NCI-H2029 treated with DMSO at 0.1 percent for 48 hours (cell line): ENCODE measurements around the gene OTX1.
"Not testable (repeated sequence)": the region's sequence is repeated elsewhere in the genome, so short reads cannot be mapped to it uniquely, and the experiment has no call there.

Experiments used
- DNase-seq: peaks from one replicate; lab custom pipeline; 2025; lab: John Stamatoyannopoulos, UW

Gene OTX1

DNA sequence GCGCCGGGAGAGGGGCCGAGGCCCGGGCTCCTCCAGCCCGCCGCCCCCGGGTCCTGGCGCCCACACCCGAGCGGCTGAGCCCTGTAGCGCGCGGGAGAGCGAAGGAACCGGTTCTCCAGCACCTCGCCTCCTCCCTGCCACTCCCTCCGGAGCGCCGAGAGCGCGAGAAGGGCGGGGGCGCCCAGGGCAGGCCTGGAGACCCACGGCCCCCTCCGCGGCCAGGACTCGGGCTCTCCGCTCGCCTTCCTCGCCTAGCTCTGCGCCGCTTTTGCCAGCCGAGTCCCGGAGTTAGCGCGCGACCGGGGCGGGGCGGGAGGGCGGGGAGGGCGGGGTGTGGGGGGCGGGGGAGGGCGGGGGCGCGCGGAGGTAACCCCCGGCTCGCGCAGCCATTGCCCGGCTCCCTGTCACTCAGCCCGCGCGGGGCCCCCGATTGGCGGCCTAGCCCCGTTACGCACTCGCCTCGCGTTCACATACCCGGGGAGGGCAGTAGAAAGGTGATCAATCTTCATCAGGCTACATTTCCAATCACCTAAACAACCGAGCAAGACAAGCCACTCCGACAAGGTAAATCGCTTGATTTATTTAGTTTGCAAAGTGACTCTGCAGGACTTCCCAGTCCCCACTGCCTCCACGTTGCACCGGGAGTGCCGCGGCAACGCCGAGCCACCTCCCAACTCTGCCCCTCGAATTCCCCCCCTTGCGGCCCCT lies at the start of gene OTX1:
Gene OTX1 (plus strand): TSS at position 497 of the 708 bp plus-strand sequence. CDS start 2,161 bp downstream, outside the sequence.
- peak; percentile 35 for DNase-seq

DNA sequence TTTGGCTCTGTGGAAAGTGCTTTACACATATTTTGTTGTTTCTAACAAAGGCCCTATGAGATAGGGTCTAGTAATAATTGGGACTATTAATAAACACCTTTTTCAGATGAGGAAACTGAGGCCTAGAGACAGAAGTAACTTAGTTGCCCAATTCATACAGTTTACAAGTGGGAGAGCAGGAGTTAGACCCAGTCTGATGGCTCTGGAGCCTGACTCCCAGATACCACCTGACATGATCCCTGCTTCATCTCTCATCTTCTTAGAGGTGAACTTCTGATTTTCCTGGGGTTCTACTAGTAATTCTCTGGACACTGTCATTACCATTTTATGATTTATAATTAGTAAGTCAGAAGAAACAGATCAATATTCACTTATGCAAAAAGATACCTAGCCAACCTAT lies 49.1 kb upstream of the OTX1 start:
- no peak for DNase-seq

DNA sequence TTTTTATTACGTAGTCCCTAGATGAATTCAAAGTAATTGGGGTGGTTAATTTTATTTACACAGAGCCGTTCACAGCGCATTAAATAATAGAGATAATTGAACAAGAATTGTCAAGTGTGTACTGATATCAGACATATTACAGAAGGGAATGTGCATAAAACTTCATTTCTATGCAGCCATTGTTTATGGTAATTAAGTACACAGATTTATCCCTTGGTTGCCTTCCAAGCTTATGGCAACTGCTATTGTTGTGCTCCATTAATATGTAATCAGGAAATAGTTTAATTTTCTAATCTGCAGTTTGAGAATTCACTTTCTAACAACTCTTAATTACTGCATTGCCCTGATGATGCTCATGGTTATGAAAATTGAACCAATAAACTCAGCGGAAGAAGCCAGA lies 47.3 kb upstream of the OTX1 start:
- no peak for DNase-seq

DNA sequence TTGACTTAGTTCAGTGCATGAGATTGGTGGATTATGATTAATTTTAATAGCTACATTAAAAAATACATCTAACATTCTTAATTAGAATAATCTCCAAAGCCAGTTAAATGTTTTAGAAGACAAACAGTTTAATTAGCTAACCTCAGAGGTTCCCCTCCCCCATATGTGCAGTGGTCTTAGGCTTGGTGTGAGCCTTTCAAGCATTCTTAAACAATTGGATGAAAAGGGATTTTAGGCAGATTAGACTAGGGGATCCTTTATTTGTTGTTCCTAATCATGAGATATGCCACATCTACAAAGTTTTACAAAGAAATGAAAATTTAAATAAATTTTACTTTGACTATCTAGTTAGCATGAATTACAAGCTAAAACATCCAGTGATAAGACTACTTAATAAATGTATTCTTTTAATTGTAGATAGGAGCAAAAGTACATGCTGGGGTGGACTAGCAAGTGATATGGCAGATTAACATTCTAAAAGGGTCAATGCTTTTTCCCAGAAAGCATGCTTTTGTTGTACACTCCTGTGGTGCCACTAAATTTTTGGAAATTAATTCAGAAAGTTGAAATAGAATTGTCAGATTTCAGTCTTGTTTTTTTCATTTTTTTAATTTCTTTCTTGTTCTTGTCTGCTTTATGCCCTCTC lies 42.7 kb upstream of the OTX1 start:
- no peak for DNase-seq

DNA sequence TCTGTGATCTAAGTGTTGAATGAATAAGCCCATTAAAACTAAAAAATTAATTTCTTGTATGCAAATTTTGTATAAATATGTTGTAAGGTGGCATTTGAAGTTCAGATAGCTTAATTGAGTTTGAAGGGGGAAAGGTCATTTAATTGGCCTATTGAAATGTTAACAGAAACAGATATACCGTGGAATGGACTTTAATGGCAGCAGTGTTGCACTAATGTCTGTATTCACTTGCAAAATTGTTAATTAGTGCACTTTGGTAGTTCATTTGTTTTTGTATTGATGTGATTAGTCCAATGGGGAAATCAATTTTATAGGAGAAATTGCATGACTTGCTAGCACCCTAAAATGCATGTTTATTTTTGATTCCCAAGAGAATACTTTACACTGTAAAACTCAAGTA lies 41.8 kb upstream of the OTX1 start:
- no peak for DNase-seq

DNA sequence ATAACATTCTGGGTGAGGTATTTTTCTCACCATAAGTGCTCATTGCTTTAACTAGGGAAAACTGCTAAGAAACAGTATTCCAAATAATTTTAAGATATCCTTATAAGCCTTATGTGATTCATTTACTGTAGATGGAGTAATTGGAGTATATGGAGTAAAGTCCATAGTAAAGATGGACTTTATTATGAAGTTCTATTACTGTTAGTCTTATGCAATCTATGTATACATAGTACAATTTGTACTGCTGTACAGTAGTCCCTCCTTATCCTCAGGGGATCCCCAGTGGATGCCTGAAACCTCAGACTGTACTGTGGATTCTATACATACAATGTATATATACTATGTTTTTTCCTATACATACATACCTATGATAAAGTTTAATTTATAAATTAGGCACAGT lies 41.1 kb upstream of the OTX1 start:
- no peak for DNase-seq

DNA sequence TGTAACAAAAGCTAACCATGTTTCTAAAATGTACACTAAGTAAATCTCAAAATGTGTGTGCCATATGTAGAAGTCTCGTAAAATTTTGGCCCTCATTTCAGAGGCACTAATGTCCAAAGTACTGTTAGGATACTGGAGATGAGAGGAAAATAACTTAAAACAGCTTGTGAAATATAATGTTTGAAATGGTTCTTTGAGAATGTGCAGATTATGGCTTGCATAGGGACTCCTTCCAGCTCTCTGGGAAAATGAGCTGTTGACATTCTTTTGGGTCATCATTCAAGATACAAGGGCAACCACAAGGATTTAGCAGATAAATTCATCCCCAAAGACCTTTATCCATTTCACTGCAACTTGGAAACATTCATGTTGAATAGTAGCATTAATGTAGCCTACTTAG lies 38.1 kb upstream of the OTX1 start:
- DNase-seq = no peak

DNA sequence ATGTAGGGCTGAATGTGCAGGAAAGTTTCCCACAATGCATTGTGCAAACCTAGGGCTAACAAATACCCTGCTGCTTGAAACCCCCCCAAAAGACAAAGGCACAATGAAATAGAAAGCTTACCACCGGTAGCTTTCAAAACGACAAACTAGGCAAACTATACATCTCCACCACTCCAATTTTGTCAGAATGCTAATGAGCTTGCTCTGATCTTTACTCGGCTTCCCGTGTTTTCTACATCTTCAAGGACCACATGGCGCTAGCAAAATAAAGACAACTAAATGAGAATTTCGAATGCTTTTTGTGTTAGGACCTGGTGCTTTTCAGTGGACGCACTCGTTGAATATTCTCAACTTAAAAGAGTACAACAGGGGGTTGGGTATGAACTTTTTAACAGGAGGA lies 37.2 kb upstream of the OTX1 start:
- no peak for DNase-seq

DNA sequence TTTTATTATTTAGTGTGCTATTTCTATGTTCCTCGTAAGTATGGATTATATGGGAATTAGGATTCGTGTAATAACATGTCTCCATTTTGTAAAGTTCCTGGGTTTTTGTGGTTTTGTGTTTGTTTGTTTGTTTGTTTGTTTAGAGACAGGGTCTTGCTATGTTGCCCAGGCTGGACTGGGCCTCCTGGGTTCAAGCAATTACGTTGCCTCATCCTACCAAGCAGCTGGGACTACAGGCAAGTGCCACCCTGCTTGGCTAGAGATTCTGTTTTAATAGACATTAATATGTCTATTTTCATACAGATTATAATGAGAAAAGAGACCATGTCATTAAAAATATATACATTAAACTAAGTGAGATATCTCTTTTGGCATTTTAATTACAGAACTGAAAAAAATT lies 35.2 kb upstream of the OTX1 start:
- no peak for DNase-seq

DNA sequence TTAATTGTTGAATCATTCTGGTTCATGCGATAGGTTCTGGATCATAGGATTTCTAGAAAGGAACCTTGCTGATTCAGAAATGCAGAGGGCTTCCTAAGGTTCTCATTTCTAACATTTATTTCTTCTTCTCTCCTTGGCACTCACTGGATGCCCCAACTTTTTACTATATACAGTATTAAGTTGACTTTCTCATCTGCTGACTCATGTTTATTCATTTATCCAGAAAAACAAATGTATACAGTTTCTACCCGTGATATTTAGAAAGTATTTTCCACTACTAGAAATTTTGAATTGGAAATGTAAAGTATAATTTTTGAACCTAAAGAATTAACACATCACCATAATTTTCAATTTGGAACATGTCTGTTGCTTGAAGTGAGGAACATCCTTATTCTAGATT lies 32.2 kb upstream of the OTX1 start:
- DNase-seq = no peak

DNA sequence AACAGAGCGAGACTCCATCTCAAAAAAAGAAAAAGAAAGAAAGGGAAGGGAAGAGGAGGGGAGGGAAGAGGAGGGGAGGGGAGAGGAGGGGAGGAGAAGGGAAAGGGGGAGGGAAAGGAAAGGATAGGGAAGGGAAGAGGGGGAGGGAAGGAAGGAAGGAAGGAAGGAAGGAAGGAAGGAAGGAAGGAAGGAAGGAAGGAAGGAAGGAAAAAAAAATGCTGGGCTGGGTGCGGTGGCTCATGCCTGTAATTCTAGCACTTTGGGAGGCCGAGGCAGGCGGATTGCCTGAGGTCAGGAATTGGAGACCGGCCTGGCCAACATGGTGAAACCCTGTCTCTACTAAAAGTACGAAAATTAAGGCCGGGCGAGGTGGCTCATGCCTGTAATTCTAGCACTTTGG lies 30.9 kb upstream of the OTX1 start:
- DNase-seq = not testable (repeated sequence)

DNA sequence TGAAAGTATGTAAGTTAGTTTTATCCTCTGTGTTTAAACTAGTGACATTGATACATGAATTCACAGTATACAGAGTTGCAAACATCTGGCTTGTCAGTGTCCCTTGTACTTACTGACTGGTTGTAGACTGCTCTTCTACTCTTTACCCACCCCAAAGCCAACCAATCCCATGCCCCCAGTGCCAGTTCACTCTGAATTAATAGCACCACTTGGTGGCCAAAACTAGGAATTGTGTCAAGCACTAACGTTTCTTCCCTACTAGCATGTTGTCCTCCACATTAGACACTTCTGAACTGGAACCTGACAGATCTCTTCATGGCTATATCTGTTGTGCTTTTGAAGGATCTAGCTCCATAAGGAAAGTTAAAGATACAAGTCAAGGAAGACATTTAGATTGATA lies 27.2 kb upstream of the OTX1 start:
- no peak for DNase-seq

DNA sequence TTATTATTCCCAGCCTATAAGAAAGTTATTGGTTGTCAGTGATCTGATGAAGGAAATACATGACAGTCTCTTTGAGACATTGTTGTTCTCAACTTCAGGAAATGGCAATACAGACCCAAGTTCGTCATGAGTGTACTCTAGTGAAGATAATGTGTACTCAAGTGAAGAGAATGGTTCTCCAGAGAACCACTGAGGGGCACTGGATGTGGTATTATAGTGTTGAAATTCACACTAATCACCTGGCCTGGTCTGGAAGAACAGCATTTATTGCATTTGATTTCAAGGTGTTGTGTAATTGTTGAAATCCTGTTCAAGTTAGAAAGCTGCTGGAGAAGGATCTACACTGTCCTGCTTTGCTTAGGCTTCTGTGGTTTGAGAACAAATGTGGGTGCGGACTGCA lies 23.4 kb upstream of the OTX1 start:
- DNase-seq = no peak

DNA sequence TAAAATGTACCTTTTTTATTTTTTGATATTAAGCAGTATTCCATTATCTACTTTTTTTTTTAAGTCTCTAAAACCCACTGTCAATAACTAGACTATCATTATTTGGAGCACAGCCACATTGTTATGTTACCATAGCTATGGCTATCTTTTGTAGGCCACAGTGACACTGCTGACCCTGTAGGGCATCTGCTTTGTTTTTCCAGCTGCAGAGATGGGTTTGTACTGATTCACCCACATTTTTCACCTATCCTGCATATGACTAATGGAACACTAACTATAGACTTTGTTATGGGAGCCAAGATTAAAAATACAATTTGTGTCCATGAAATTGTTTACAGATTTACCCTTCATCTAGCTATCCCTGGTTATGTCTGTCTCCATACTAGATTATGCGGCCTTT lies 21.6 kb upstream of the OTX1 start:
- DNase-seq = no peak

DNA sequence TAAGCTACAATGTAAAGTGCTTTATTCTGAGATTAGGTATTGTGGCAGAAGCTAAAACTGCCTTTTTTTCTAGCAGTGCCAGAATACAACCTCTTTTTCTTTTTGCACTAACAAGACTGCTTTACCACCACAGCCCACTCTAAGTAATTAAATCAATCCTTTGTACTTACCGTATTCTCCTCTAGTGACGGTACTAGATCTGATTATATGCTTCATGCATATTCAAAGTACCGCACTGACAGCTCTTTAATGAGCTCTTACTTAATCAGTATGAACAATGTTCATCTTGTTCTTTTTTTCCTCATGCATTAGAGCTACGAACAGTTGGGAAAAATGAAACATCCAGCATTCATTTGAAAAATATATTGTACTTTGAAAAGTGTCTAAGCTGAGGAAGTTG lies 16.1 kb upstream of the OTX1 start:
- no peak for DNase-seq

DNA sequence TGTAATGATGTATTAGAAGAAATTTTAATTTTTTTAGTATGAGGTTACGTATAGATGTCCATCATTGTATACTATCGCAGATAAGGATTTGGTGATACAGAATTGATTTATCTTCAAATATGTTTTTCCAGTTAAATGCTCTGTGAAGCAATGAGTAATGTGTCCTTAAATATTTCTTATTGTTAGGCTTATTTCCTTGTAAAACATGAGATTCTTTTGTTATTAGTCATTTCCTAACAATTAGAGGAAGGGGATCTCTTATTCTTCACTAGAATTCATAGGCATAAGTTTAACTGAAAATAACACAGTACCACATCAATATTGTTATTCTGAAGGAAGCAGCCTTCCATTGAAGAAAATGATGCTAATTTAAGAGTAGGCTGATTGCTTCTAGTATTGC lies 15.5 kb upstream of the OTX1 start:
- DNase-seq = no peak

DNA sequence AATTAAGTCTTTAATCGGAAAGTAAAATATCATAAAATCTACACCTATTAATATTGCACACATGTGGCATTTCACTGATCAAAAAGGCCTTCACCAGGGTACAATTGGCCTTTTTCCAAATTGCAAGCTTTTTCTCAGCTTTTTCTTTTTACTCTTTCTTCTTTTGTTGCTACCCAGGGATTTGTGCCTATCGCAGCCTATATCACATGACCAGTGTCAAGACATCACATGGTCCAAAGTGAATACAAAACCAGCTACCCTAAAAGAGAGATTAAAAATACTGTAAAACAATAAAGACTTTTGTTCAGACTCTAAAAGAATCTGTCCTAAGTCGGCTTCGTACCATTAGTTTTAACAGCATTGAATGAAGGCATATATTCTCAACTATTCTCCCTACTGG lies 15.0 kb upstream of the OTX1 start:
- DNase-seq = no peak

DNA sequence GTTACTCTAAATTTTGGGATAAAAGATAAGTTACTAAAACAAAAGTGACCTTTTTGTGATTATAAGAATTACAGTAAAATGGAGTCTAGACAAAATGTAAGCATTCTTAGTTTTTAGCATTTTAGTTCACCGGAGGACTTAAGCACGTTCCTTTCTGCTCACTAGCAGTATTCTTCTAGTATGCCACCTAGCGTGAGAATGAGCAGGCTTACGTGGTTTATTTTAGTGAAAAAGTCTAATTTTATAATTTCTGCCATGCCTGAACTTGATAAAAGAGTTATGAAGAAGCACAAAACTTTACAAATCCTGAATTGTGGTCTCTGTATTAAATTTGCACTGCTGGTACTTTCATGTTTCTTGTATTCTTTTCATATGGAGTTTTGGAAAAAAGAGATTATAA lies 12.6 kb upstream of the OTX1 start:
- no peak for DNase-seq

DNA sequence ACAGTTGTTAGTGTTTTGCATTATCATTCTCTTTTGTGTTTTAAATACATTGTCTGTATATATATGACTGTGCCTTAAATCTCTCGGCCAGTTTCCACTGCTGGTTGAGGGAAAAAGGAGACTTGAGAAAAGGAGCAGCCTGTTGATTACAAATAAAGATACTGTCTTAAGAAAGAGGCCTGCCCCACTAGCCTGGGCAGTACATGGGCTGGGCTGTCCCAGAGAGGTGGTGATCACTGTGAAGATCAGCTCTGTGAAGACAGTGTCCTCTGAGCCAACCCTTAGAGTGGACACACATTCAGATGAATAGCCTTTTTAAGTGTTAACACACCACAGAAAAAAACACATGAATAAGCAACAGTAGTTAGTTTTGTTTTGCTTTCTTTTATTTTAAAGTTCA lies 10.0 kb upstream of the OTX1 start:
- no peak for DNase-seq

DNA sequence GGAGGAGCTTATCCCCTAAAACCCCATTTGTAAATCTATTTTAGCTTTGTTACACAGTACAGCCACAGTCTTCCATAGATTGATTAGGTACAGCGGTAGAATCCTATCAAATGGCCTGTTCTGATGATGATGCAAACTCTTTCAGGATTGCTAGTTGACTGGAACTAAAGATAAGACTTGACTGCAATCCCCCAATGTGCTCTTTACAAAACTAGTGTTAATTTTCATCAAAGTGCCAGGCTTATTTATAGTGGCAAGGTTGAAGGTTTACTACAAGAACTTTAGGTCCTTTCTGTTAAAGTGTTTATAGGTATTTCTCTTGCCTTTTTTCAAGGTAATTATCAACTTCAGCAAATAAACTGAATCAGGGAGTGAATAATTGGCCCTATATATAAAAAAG lies 9.0 kb upstream of the OTX1 start:
- no peak for DNase-seq

DNA sequence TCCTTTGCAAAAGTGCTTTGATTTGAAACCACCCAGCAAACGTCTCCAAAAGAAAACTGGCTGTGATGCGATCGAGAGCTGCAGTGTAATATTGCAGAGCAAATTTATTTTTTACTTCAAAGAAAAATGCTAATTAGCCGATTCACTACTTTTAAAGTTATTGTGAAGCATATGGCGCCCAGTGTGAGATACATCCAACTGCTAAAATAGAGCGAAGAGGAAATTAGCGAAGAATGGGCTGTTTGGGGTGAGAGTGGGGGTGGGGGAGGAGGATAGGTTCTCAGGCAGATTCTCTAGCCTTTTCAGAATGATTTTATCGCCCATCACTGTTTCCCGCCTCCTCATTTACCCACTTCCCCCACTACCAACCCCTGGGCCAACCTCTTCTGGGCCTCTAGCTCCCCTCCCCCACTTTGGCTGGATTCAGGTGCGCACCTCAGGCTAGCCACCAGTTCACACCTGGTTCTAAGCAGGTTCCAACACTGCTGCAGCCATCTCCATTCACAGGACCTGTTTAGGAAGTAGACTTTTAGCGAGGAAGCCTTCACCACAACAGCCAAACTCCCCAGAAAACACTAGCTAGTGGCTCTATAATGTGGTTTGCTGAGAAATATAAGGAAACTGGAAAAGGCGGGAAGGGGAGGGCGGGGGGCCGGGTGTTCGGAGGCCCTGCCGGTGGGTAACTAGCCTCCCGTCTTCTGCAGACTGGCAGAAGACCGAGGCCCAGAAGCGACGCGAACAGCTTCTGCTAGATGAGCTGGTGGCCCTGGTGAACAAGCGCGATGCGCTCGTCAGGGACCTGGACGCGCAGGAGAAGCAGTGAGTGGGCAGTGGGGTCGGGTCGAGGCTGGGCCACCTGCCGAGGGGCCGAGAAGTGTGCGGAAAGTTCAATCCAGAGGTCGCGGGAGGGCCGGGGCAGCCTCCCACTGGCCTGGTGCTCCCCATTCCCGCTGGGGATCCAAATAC lies 6.0 kb upstream of the OTX1 start:
- no peak for DNase-seq

DNA sequence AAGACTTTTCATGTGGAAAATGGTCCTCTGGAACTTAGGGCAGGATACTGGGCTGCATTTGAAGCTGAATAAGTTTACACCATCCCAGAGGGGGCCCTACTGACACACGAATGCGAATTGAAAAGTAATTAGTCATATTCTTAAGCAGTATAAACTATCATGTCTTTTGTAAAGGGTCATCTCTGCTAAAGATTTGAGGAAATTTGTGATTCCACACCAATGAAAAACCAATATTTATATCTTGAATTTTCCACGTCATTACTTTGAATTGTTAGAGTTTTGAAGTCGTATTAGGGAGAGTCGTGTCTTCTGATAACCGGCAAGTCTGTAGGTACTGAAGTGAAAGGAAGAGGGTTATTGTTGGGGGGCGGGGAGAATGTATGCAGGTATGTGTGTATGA lies 4.1 kb upstream of the OTX1 start:
- no peak for DNase-seq

DNA sequence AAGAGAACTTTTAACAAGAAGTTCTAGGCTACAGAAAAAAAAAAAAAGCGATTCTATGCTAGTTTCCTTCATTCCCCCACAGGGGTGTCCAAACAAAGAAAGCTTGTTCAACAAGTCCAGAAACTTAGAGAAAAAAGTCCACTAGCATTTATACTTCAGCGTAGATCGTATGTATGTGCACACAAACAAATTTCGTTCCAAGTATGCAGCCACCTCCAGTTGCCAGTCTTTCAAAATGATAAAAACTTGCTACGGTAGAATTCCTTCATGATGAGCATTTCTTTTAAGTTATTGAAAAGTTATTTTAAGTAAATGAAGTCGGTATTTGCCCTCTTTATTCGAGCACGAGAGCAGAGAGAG lies 3.7 kb upstream of the OTX1 start:
- DNase-seq = no peak
